ENCODE results near the gene VASN. TPM values are rescaled to one million over a fixed set of nuclear protein-coding genes. Genes with fewer than 3 reads are reported as not detected.

The VASN gene
- total RNA-seq, 1 donor from 2014 or later, result 0.11 TPM

DNA sequence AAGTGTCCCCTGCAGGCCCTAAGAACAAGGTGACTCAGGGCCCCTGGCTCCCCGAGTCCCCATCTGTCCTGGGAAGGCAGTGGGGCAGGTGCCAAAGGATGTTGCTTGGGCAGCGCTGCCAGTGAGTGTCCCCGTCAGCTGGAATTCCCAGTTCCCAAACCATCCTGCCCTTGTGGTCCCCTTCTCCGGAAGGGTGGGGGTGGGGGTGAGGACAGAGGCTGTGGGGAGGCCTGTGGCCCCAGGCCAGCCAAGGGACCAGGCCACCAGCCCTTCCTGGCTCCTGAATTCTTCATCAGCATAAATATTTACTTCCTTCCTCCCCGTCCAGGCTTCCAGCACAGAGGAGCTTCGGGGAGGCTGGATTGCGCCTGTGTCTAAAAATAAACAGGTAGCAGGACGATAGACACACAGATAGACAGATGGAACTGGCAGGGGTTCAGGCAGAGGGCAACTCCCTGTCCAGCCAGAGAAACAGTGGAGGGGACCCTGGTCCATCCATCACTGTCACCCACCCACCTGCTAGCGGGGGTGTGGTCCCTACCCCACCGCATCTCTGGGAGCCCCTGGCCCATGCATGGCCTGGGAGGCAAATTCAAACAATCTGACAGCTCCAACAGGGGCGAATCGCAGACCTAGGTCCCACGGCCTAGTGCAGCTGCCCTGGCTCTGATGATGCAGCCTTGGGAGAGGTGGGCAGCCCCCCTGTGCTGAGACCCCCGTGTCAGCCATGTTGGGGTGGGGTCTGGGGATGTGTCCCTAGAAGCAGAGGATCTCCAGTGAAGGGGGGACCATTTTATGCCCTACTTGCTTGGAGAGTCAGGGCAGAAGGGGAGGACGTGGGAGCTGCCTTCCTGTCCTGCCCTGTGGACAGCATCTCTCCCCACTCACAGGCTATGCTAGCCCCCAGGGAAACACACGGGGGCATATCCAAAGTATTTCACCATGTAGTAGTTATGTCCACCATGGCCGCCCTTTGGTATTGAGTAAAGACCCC lies 42.6 kb upstream of the VASN start:
- TF ChIP-seq CTCF (IDR thresholded peaks at IDR 0.05), result no peak
- Mint-ChIP-seq H3K9me3 (no peaks in the 10 kb centered on the region), H3K36me3 (ENCODE audit: low read depth) (no peaks in the 10 kb centered on the region), H3K4me3 (no peak overlapping the region), H3K27ac (no peak overlapping the region), H3K27me3 (no peaks in the 10 kb centered on the region), H3K4me1 (peaks cover 13% of the 10 kb centered on the region)
- DNase-seq (no peak), ATAC-seq (ENCODE audit: low read depth) (no peak)
- intact Hi-C loops (cut with micrococcal nuclease), result no loop called here
- ChIA-PET CTCF (interaction anchor here (1.0 to 4.0 kb wide), 16 partner anchors 10 to 390 kb away, joined by 3 to 63 read pairs (median 5); no protein-coding TSS in a partner anchor), POLR2A (interaction anchor here (1.1 to 1.5 kb wide), 2 partner anchors 14 to 57 kb away, joined by 3 read pairs; no protein-coding TSS in a partner anchor)

- H3K4me3 Mint-ChIP-seq, result no peak overlapping the region
- intact Hi-C loops (cut with micrococcal nuclease), result loop anchor here (1.0 kb wide), 3 partner anchors 21 to 130 kb away; no protein-coding TSS in a partner anchor
- peak; percentile 80 for TF ChIP-seq CTCF (IDR thresholded peaks at IDR 0.05)
- H3K36me3 Mint-ChIP-seq (ENCODE audit: low read depth), result no peaks in the 10 kb centered on the region
- POLR2A ChIA-PET, result no interaction called here
- H3K27ac Mint-ChIP-seq, result no peak overlapping the region
- peak; percentile 73 for DNase-seq
- peaks cover 11% of the 10 kb centered on the region for H3K4me1 Mint-ChIP-seq
- ATAC-seq (ENCODE audit: low read depth), result peak; percentile 80
- H3K27me3 Mint-ChIP-seq, result no peaks in the 10 kb centered on the region
- H3K9me3 Mint-ChIP-seq, result no peaks in the 10 kb centered on the region
- CTCF ChIA-PET, result interaction anchor here (1.0 to 4.0 kb wide), 14 partner anchors 9 to 393 kb away, joined by 3 to 63 read pairs (median 4); no protein-coding TSS in a partner anchor
These were observed 41.3 kb upstream of the VASN start for GRCh38 chr16:4330277-4330874.

DNA sequence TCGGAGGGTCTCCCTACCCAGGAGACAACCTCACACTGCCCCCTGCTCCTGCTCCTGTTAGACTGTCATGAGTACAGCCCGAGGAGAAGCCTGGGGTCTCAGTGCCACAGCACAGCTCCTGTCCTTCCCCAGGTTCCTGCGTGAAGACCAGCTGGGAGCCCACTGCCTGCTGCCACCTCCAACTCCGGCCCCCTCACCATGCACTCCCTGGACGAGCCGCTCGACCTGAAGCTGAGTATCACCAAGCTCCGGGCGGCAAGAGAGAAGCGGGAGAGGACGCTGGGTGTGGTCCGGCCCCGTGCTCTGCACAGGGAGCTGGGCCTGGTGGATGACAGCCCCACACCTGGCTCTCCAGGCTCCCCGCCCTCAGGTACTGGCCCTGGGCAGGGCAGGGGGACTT lies 39.6 kb upstream of the VASN start:
- POLR2A ChIA-PET, result no interaction called here
- Mint-ChIP-seq H3K4me1 (peaks cover 4% of the 10 kb centered on the region), H3K27ac (no peak overlapping the region)

DNA sequence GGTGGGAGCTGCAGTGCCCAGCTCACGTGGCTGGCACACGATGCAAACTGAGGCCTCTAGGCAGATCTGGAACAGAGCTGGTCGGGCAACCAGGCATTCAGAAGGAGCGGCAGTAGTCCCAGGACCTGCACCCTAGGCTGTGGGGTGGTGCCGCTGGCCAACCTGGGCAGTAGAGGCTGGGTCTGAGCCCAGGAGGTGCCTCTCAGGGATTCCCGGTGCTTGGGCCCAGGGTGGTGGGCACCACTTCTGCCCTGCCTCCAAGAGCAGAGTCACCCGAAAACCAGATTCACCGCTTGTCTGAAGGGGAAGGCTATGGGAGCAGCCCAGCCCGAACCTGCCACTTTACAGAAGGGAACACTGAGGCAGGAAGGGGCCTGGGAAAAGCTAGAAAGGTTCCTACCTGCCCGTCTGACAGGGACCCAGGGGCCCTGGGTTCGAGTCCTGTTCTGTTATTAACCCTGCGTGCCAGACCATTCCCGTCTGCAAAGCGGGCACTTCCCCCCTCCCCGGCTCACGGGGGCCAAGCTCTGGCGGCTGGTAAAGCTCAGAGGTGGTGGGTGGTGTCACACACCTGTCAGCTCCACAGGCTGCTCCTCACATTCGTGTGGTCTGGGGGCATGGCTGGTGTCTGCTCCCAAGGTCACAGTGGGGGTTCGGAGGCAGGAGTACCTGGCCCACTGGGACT lies 38.9 kb upstream of the VASN start:
- DNase-seq (no peak), ATAC-seq (ENCODE audit: low read depth) (no peak)
- no peaks in the 10 kb centered on the region for H3K27me3 Mint-ChIP-seq
- H3K4me1 Mint-ChIP-seq, result peaks cover 4% of the 10 kb centered on the region
- POLR2A ChIA-PET, result no interaction called here
- intact Hi-C loops (cut with micrococcal nuclease), result no loop called here
- no peak overlapping the region for H3K27ac Mint-ChIP-seq
- no peaks in the 10 kb centered on the region for H3K36me3 Mint-ChIP-seq (ENCODE audit: low read depth)
- no peak overlapping the region for H3K4me3 Mint-ChIP-seq
- no peaks in the 10 kb centered on the region for H3K9me3 Mint-ChIP-seq
- CTCF ChIA-PET, result interaction anchor here (1.1 to 4.0 kb wide), 6 partner anchors 23 to 395 kb away, joined by 3 to 63 read pairs (median 3); no protein-coding TSS in a partner anchor
- TF ChIP-seq CTCF (IDR thresholded peaks at IDR 0.05), result no peak

More for the DNA sequence above, 39.6 kb upstream of the VASN start:
- CTCF ChIA-PET, result interaction anchor here (0.7 to 4.0 kb wide), 8 partner anchors 8 to 395 kb away, joined by 3 to 63 read pairs (median 3); partner anchors contain the start of gene TFAP4
- TF ChIP-seq CTCF (IDR thresholded peaks at IDR 0.05), result no peak
- intact Hi-C loops (cut with micrococcal nuclease), result no loop called here
- H3K9me3 Mint-ChIP-seq, result no peaks in the 10 kb centered on the region
- H3K4me3 Mint-ChIP-seq, result no peak overlapping the region
- ATAC-seq (ENCODE audit: low read depth) (no peak), DNase-seq (no peak)
- H3K36me3 Mint-ChIP-seq (ENCODE audit: low read depth), result no peaks in the 10 kb centered on the region
- H3K27me3 Mint-ChIP-seq, result no peaks in the 10 kb centered on the region
